ENCODE results near the gene FBN1. TPM values are rescaled to one million over a fixed set of nuclear protein-coding genes. Genes with fewer than 3 reads are reported as not detected.

The FBN1 gene
- total RNA-seq, 1 experiment from 2014 or later, result 6.7 TPM

GRCh38 chr15:48536681-48537091 lies 108.8 kb downstream of the FBN1 start:
- CTCF ChIA-PET, result no interaction called here
- no peaks in the 10 kb centered on the region for H3K9me3 ChIP-seq (ENCODE audit: low read length)

GRCh38 chr15:48533982-48534381 lies 111.5 kb downstream of the FBN1 start:
- TF ChIP-seq CTCF (conservative IDR thresholded peaks at IDR 0.05; ENCODE audit: low read depth, low read length) (no peak), EZH2phosphoT487 (IDR thresholded peaks at IDR 0.05; ENCODE audit: borderline replicate concordance, low read length) (no peak), EZH2 (IDR thresholded peaks at IDR 0.05; ENCODE audit: low read length, unreplicated experiment) (no peak)
- CTCF ChIA-PET, result no interaction called here
- no peaks in the 10 kb centered on the region for H3K9me2 ChIP-seq (replicated peaks; ENCODE audit: low read length)
- DNase-seq, result no peak
- H3K4me1 ChIP-seq (ENCODE audit: insufficient read depth, low read length), result no peaks in the 10 kb centered on the region; the same call in 1 of the 2 replicates
- H3K4me3 ChIP-seq (ENCODE audit: low read length), result no peak overlapping the region
- no peaks in the 10 kb centered on the region for H3K27me3 ChIP-seq (ENCODE audit: low read length)
- H3K9ac ChIP-seq (ENCODE audit: low read length), result no peak overlapping the region
- POLR2A ChIA-PET (ENCODE audit: unreplicated experiment), result no interaction called here
- H3K79me2 ChIP-seq (ENCODE audit: low read length), result no peaks in the 10 kb centered on the region
- no peaks in the 10 kb centered on the region for H3K36me3 ChIP-seq (ENCODE audit: low read depth, low read length)
- H3K4me2 ChIP-seq (ENCODE audit: low read length), result no peak overlapping the region
- no peak for ATAC-seq
- H3K27ac ChIP-seq (ENCODE audit: low read length), result no peak overlapping the region
- no TSS peak for BruUV-seq (replicated peaks)
- no peaks in the 10 kb centered on the region for H4K20me1 ChIP-seq (ENCODE audit: low read length)
- no peaks in the 10 kb centered on the region for H3F3A ChIP-seq (ENCODE audit: low read length, unreplicated experiment)
- intact Hi-C loops (cut with micrococcal nuclease), result no loop called here
- no peaks in the 10 kb centered on the region for H3K9me3 ChIP-seq (ENCODE audit: low read length)
- no peak overlapping the region for H2AFZ ChIP-seq (ENCODE audit: low read length)

More at GRCh38 chr15:48536681-48537091, 108.8 kb downstream of the FBN1 start:
- Histone ChIP-seq H3F3A (ENCODE audit: low read length, unreplicated experiment) (no peaks in the 10 kb centered on the region), H3K4me3 (ENCODE audit: low read length) (no peak overlapping the region), H4K20me1 (ENCODE audit: low read length) (no peaks in the 10 kb centered on the region), H3K27me3 (ENCODE audit: low read length) (no peaks in the 10 kb centered on the region), H3K79me2 (ENCODE audit: low read length) (no peaks in the 10 kb centered on the region), H3K4me2 (ENCODE audit: low read length) (no peak overlapping the region), H3K9me2 (replicated peaks; ENCODE audit: low read length) (no peaks in the 10 kb centered on the region), H3K36me3 (ENCODE audit: low read depth, low read length) (no peaks in the 10 kb centered on the region), H2AFZ (ENCODE audit: low read length) (no peak overlapping the region), H3K27ac (ENCODE audit: low read length) (no peak overlapping the region), H3K9ac (ENCODE audit: low read length) (no peak overlapping the region), H3K4me1 (ENCODE audit: insufficient read depth, low read length) (peaks cover 5% of the 10 kb centered on the region; the same call in 1 of the 2 replicates)
- TF ChIP-seq CTCF (conservative IDR thresholded peaks at IDR 0.05; ENCODE audit: low read depth, low read length) (no peak), EZH2phosphoT487 (IDR thresholded peaks at IDR 0.05; ENCODE audit: borderline replicate concordance, low read length) (no peak), EZH2 (IDR thresholded peaks at IDR 0.05; ENCODE audit: low read length, unreplicated experiment) (no peak)
- DNase-seq (no peak), ATAC-seq (no peak)
- intact Hi-C loops (cut with micrococcal nuclease), result no loop called here
- POLR2A ChIA-PET (ENCODE audit: unreplicated experiment), result no interaction called here
- no TSS peak for BruUV-seq (replicated peaks)

GRCh38 chr15:48532946-48533345 lies 112.6 kb downstream of the FBN1 start:
- no TSS peak for BruUV-seq (replicated peaks)
- no peaks in the 10 kb centered on the region for H3F3A ChIP-seq (ENCODE audit: low read length, unreplicated experiment)
- DNase-seq (no peak), ATAC-seq (no peak)
- no peaks in the 10 kb centered on the region for H3K9me3 ChIP-seq (ENCODE audit: low read length)
- no peak overlapping the region for H3K9ac ChIP-seq (ENCODE audit: low read length)
- no peak for TF ChIP-seq CTCF (conservative IDR thresholded peaks at IDR 0.05; ENCODE audit: low read depth, low read length)
- no peak for TF ChIP-seq EZH2 (IDR thresholded peaks at IDR 0.05; ENCODE audit: low read length, unreplicated experiment)
- TF ChIP-seq EZH2phosphoT487 (IDR thresholded peaks at IDR 0.05; ENCODE audit: borderline replicate concordance, low read length), result no peak
- H3K4me3 ChIP-seq (ENCODE audit: low read length), result no peak overlapping the region
- ChIA-PET CTCF (no interaction called here), POLR2A (ENCODE audit: unreplicated experiment) (no interaction called here)
- H3K4me2 ChIP-seq (ENCODE audit: low read length), result no peak overlapping the region
- no peaks in the 10 kb centered on the region for H3K27me3 ChIP-seq (ENCODE audit: low read length)
- H3K9me2 ChIP-seq (replicated peaks; ENCODE audit: low read length), result no peaks in the 10 kb centered on the region
- H3K27ac ChIP-seq (ENCODE audit: low read length), result no peak overlapping the region
- no peak overlapping the region for H2AFZ ChIP-seq (ENCODE audit: low read length)
- H3K79me2 ChIP-seq (ENCODE audit: low read length), result no peaks in the 10 kb centered on the region
- intact Hi-C loops (cut with micrococcal nuclease), result no loop called here
- no peaks in the 10 kb centered on the region for H3K36me3 ChIP-seq (ENCODE audit: low read depth, low read length)
- H3K4me1 ChIP-seq (ENCODE audit: insufficient read depth, low read length), result no peaks in the 10 kb centered on the region; the same call in 1 of the 2 replicates
- no peaks in the 10 kb centered on the region for H4K20me1 ChIP-seq (ENCODE audit: low read length)
